ENCODE results near the gene KLHDC3. TPM values are rescaled to one million over a fixed set of nuclear protein-coding genes. Genes with fewer than 3 reads are reported as not detected.

Gene KLHDC3
- total RNA-seq, 1 donor from 2014 or later = 70.3 TPM

DNA sequence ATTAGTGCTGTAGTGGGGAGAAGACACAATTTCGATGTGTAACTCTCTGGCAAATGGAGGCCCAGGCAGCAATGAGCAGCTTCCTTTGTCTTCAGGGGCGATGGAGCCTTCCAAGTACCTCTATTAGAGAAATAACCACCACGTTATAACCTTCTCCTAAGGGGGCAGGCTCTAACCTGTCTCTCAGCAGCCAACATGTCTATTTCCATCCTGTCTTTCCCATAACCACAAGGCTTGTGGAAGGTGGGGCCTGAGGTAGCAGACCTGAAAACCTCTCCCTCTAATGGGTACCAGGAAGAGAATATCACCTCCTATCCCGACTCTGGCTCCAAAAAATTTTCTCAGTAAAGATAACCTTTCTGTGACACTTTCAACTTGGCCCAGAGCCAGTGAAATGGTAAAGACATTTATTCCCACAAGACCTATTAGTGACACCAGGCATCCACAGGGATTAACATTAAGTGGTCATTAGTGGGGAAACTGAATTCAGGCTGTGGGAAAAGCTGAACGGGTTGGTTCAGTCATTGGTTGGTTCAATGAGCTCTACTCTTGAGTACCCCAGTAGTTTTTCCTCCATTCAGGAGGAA, 39.0 kb upstream of the KLHDC3 start:
- H3K4me3 ChIP-seq (ENCODE audit: low read depth, low read length) = no peak overlapping the region
- TF ChIP-seq, protein P1, sequence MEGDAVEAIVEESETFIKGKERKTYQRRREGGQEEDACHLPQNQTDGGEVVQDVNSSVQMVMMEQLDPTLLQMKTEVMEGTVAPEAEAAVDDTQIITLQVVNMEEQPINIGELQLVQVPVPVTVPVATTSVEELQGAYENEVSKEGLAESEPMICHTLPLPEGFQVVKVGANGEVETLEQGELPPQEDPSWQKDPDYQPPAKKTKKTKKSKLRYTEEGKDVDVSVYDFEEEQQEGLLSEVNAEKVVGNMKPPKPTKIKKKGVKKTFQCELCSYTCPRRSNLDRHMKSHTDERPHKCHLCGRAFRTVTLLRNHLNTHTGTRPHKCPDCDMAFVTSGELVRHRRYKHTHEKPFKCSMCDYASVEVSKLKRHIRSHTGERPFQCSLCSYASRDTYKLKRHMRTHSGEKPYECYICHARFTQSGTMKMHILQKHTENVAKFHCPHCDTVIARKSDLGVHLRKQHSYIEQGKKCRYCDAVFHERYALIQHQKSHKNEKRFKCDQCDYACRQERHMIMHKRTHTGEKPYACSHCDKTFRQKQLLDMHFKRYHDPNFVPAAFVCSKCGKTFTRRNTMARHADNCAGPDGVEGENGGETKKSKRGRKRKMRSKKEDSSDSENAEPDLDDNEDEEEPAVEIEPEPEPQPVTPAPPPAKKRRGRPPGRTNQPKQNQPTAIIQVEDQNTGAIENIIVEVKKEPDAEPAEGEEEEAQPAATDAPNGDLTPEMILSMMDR (IDR thresholded peaks at IDR 0.05; ENCODE audit: insufficient read depth, low read length, poor library complexity, severe bottlenecking) = no peak
- H3K36me3 ChIP-seq (ENCODE audit: control insufficient read depth, insufficient read depth, low read length) = no peaks in the 10 kb centered on the region
- H3K27me3 ChIP-seq (ENCODE audit: control insufficient read depth, insufficient read depth, low read length) = no peaks in the 10 kb centered on the region
- no peak for DNase-seq (ENCODE audit: low read depth)

DNA sequence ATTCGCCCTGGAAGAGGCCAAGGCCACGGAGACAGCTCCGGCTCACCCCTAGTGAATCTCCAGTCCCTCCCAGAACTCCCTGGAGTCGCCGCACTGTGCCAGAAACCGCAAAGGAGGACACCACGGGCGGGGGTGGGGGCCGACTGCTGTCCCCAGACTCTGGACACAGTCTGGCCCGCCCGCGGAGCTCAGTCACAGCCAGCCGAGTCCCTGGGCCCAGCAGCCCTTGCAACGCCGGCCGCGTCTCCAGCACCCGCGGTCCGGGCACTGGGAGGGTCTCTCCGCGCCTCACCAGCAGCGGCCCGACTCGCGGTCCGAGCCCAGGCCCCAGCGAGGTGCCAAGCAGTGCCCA, 35.6 kb upstream of the KLHDC3 start:
- TF ChIP-seq, protein P1 (IDR thresholded peaks at IDR 0.05; ENCODE audit: insufficient read depth, low read length, poor library complexity, severe bottlenecking) = no peak
- no peaks in the 10 kb centered on the region for H3K36me3 ChIP-seq (ENCODE audit: control insufficient read depth, insufficient read depth, low read length)

DNA sequence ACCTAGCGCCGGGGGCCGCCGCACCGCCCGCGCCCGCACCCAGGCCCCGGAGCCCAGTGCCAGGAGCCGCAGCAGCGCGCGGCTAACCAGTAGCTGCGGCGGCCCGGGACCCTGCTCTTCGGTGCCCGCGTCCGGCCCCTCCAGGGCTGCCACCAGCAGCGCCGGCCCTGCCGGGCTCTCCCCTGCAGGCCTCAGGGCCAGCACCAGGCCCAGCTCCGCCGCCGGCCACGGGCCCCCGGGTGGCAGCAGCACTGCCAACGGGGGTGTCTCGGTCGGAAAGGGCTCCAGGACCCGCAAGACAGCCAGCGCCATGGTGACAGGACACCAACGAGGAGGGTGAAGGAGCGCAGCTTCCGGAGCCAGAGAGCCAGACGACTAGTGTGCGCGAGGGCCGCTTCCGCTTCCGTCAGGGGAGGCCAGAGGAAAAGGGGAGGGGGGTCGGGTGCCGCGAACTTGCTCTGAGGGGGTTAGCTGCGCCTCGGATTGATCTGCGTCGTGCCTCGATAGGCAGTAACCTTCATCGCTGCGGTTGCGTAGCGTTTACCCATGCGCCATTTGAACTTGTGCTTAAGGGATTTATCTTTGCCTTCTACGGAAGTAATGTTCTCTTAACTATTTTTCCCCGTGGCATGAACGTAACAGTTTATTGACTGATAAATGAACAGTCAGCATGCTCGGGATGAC, 35.1 kb upstream of the KLHDC3 start, which contains the start of gene PEX6:
PEX6 (minus strand) TSS at position 343 of the 684 bp plus-strand sequence; CDS start at position 312, 31 bp downstream.
- H3K27me3 ChIP-seq (ENCODE audit: control insufficient read depth, insufficient read depth, low read length) = no peaks in the 10 kb centered on the region
- H3K4me3 ChIP-seq (ENCODE audit: low read depth, low read length) = peak within 1 kb of the TSS; percentile 67
- peak; percentile 58 for DNase-seq (ENCODE audit: low read depth)
- TF ChIP-seq, protein P1 (IDR thresholded peaks at IDR 0.05; ENCODE audit: insufficient read depth, low read length, poor library complexity, severe bottlenecking) = no peak
- no peaks in the 10 kb centered on the region for H3K36me3 ChIP-seq (ENCODE audit: control insufficient read depth, insufficient read depth, low read length)

More for the DNA sequence above, 35.6 kb upstream of the KLHDC3 start:
- H3K4me3 ChIP-seq (ENCODE audit: low read depth, low read length) = peak overlapping the region; percentile 67
- DNase-seq (ENCODE audit: low read depth) = no peak
- no peaks in the 10 kb centered on the region for H3K27me3 ChIP-seq (ENCODE audit: control insufficient read depth, insufficient read depth, low read length)

DNA sequence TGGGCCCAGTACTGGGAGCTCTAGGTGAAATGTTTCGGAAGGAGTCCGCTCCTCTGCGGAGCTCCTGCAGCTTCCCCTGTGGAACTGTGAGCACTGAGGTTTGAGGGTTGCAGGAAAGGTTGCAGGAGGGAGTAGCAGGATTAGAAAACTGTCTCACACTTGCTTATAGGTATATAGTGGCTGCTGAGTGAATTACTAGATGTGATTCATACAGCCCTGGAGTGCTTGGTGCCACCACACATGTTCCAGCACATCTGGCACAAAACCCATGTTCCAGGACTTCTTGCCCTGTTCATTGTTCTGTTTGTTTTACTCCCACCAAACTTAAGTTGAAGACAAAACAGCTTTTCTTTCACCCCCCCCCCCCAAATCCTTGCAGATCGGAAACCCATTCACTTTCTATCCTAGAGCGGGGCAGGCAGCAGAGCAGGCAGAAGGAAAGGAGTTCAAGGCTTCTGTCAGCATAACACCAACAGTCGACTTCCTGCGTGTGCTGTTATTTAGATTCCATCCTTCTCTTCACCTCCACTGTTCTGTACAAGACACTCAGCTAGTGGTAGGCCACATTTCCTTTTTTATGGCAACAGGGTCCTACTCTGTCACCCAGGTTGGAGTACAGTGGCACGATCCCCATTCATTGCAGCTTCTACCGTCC, 34.4 kb upstream of the KLHDC3 start:
- Histone ChIP-seq H3K27me3 (ENCODE audit: control insufficient read depth, insufficient read depth, low read length) (no peaks in the 10 kb centered on the region), H3K4me3 (ENCODE audit: low read depth, low read length) (peak overlapping the region; percentile 67), H3K36me3 (ENCODE audit: control insufficient read depth, insufficient read depth, low read length) (no peaks in the 10 kb centered on the region)
- no peak for DNase-seq (ENCODE audit: low read depth)
- TF ChIP-seq, protein P1 (IDR thresholded peaks at IDR 0.05; ENCODE audit: insufficient read depth, low read length, poor library complexity, severe bottlenecking) = no peak

DNA sequence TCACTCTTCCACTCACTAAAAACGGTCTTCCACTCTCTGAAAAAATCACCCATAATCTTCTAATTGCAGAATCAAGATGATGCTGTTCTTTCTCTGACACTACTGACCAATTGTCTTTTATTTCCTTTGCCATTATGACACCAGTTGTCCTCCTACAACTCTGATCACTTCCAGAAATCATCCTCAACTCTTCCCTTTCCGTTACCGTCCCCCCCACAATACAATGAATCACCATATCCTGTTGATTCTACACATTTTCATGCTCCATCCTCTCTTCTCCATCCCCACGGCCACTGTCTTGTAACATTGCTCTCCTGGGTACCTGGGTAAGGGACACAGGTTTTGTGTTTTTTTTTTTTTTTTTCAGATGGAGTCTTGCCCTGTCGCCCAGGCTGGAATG, 32.2 kb upstream of the KLHDC3 start:
- Histone ChIP-seq H3K27me3 (ENCODE audit: control insufficient read depth, insufficient read depth, low read length) (no peaks in the 10 kb centered on the region), H3K36me3 (ENCODE audit: control insufficient read depth, insufficient read depth, low read length) (no peaks in the 10 kb centered on the region), H3K4me3 (ENCODE audit: low read depth, low read length) (no peak overlapping the region)
- TF ChIP-seq, protein P1 (IDR thresholded peaks at IDR 0.05; ENCODE audit: insufficient read depth, low read length, poor library complexity, severe bottlenecking) = no peak
- DNase-seq (ENCODE audit: low read depth) = no peak

All from kidney epithelial cell (primary cell).